Measurements from ENCODE around the gene KCP.

GRCh38 chr7:128839751-128840177 lies 70.7 kb downstream of the KCP start:
- no peak for TF ChIP-seq CTCF (optimal IDR thresholded peaks at IDR 0.05 in 1 of 3, IDR thresholded peaks at IDR 0.05 in 1 of 3, conservative IDR thresholded peaks at IDR 0.05 in 1 of 3; ENCODE audit: extremely low read depth in 1 of 3, insufficient read depth in 2 of 3, low read length in 3 of 3)
- TF ChIP-seq EZH2 (IDR thresholded peaks at IDR 0.05; ENCODE audit: low read length), result no peak

Data from keratinocyte (primary cell).